ENCODE measurements around the gene LRRC10.

LRRC10 gene

GRCh38 chr12:69563166-69563762 lies 47.4 kb downstream of the LRRC10 start:
- no peak for DNase-seq

Measured in suppressor macrophage treated with lipopolysaccharide for 4 hours (primary cell).